SK-N-SH treated with all-trans-retinoic acid at 6 μM for 48 hours (cell line): ENCODE results near the gene CACHD1.

Experiments
- ARNTL ChIP-seq: fragments of 450-650 bp; formaldehyde crosslinking; IDR thresholded peaks from 2 replicates; pipeline ENCODE4 v1.5.0; 2020; ENCODE audit warnings: low read depth, mild to moderate bottlenecking, moderate library complexity, borderline replicate concordance
- ISL1 ChIP-seq: fragments of 250-450 bp; sonication (Bioruptor Pico); IDR thresholded peaks from 2 replicates; pipeline ENCODE4 v2.1.2; 2022; ENCODE audit warnings: mild to moderate bottlenecking, moderate library complexity
- PATZ1 ChIP-seq: fragments of 250-450 bp; sonication (Bioruptor Pico); IDR thresholded peaks from 2 replicates; pipeline ENCODE4 v1.8.0; 2020; ENCODE audit warnings: mild to moderate bottlenecking, moderate library complexity, borderline replicate concordance
- ZFP3 ChIP-seq: fragments of 250-450 bp; sonication (Bioruptor Pico); IDR thresholded peaks from 2 replicates; pipeline ENCODE4 v1.5.0; 2020; ENCODE audit warnings: mild to moderate bottlenecking, moderate library complexity
- ZNF70 ChIP-seq: fragments of 450-650 bp; formaldehyde crosslinking; IDR thresholded peaks from 2 replicates; pipeline ENCODE4 v1.5.0; 2020; ENCODE audit warnings: mild to moderate bottlenecking, moderate library complexity
- ZNF8 ChIP-seq: fragments of 450-650 bp; formaldehyde crosslinking; IDR thresholded peaks from 2 replicates; pipeline ENCODE4 v1.5.0; 2020; ENCODE audit warnings: mild to moderate bottlenecking, moderate library complexity

- TF ChIP-seq ARNTL (CRISPR knock-in tag) (no peak), ZNF8 (no peak), PATZ1 (CRISPR knock-in tag) (no peak), ZNF70 (CRISPR knock-in tag) (no peak), ISL1 (CRISPR knock-in tag) (no peak), ZFP3 (CRISPR knock-in tag) (no peak)
Measured at GRCh38 chr1:64721576-64722145, 251.7 kb downstream of the CACHD1 start.
